Measurements from ENCODE around the gene SLC5A12. TPM values are rescaled to one million over a fixed set of nuclear protein-coding genes. Genes with fewer than 3 reads are reported as not detected.

The SLC5A12 gene
- total RNA-seq, 6 experiments from 2014 or later = 0.20 to 1.2 (median 0.27) TPM; not detected in 2

GRCh38 chr11:26731084-26731456 is 9.2 kb upstream of the SLC5A12 start:
- Histone ChIP-seq H3K27ac (no peak overlapping the region), H3K9me3 (no peaks in the 10 kb centered on the region), H3K27me3 (no peaks in the 10 kb centered on the region), H3K36me3 (no peaks in the 10 kb centered on the region), H3K4me1 (no peaks in the 10 kb centered on the region), H3K4me3 (no peak overlapping the region)
- DNase-seq (no peak), ATAC-seq (no peak)
- WGBS (ENCODE audit: insufficient coverage, low coverage, low lambda C conversion rate, missing lambda C conversion rate) = 71% methylated on average over 1 of the region's 1 CpG
- intact Hi-C loops (cut with DNase I) = no loop called here
- TF ChIP-seq CTCF (IDR thresholded peaks at IDR 0.05) (no peak), POLR2A (IDR thresholded peaks at IDR 0.05) (no peak)

- intact Hi-C loops (cut with DNase I) = no loop called here
- WGBS (ENCODE audit: insufficient coverage, low coverage, low lambda C conversion rate, missing lambda C conversion rate) = 47% methylated on average over 4 of the region's 4 CpGs
- Histone ChIP-seq H3K4me3 (no peak overlapping the region), H3K4me1 (no peaks in the 10 kb centered on the region), H3K36me3 (no peaks in the 10 kb centered on the region), H3K27me3 (no peaks in the 10 kb centered on the region), H3K27ac (no peak overlapping the region), H3K9me3 (no peaks in the 10 kb centered on the region)
- DNase-seq = no peak
- TF ChIP-seq POLR2A (IDR thresholded peaks at IDR 0.05) (no peak), CTCF (IDR thresholded peaks at IDR 0.05) (no peak)
- ATAC-seq = no peak
These were observed 8.7 kb upstream of the SLC5A12 start for GRCh38 chr11:26730414-26731083.

DNA sequence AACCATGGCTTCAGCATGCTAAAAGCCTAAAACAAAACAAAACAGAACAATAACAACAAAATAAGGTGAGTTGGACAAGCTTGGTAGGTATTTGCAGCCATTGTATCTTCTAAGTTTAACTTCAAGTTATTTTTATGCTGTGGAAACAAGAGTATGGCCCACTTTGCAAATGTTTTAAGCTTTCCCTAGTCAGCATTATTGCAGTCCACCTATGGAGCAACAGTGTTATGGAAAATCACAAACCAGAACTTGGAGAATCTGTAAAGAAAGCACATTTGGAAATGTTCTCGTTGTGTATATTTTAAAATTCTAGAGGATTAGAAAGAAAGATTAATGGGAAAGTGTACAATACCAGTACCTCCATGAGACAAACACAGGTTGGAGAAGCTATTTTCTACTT is 7.4 kb upstream of the SLC5A12 start:
- WGBS (ENCODE audit: insufficient coverage, low coverage, low lambda C conversion rate, missing lambda C conversion rate) = 35% methylated on average over 1 of the region's 1 CpG
- no peaks in the 10 kb centered on the region for H3K36me3 ChIP-seq
- intact Hi-C loops (cut with DNase I) = no loop called here
- no peaks in the 10 kb centered on the region for H3K27me3 ChIP-seq
- no peaks in the 10 kb centered on the region for H3K4me1 ChIP-seq
- DNase-seq (no peak), ATAC-seq (no peak)
- H3K9me3 ChIP-seq = no peaks in the 10 kb centered on the region
- H3K27ac ChIP-seq = no peak overlapping the region
- TF ChIP-seq CTCF (IDR thresholded peaks at IDR 0.05) (no peak), POLR2A (IDR thresholded peaks at IDR 0.05) (no peak)
- H3K4me3 ChIP-seq = no peak overlapping the region

- Histone ChIP-seq H3K4me1 (peaks cover 0 to 3% (median 0%) of the 10 kb centered on the region in 4 donors), H3K27me3 (no peaks in the 10 kb centered on the region), H3K9me3 (no peaks in the 10 kb centered on the region), H3K27ac (peak overlapping the region in 1 of 3 donors; percentile 22), H3K36me3 (no peaks in the 10 kb centered on the region), H3K4me3 (no peak overlapping the region)
- 30% methylated on average over 3 of the region's 3 CpGs for WGBS (ENCODE audit: insufficient coverage, low coverage, low lambda C conversion rate, missing lambda C conversion rate)
- DNase-seq = peak in 1 of 3 donors; percentile 52
- ATAC-seq = peak; percentile 84 to 94 (median 92)
- TF ChIP-seq POLR2A (IDR thresholded peaks at IDR 0.05) = no peak
- TF ChIP-seq CTCF (IDR thresholded peaks at IDR 0.05) = no peak
- intact Hi-C loops (cut with DNase I) = no loop called here
These were observed 5.1 kb upstream of the SLC5A12 start for GRCh38 chr11:26726960-26727359.
